ENCODE measurements around the gene GNL3L. TPM values are rescaled to one million over a fixed set of nuclear protein-coding genes. Genes with fewer than 3 reads are reported as not detected.
"Not testable (repeated sequence)": the region's sequence is repeated elsewhere in the genome, so short reads cannot be mapped to it uniquely, and the experiment has no call there.

The GNL3L gene
- total RNA-seq, 1 donor from 2014 or later: 43.7 TPM

- no peaks in the 10 kb centered on the region for H3K4me1 Mint-ChIP-seq (ENCODE audit: low read depth)
- H3K27ac Mint-ChIP-seq: no peak overlapping the region
- DNase-seq (ENCODE audit: low spot score, unreplicated experiment): no peak
- H3K36me3 Mint-ChIP-seq (ENCODE audit: insufficient read depth): peaks cover 15% of the 10 kb centered on the region
- peaks cover 11% of the 10 kb centered on the region for H3K9me3 Mint-ChIP-seq (ENCODE audit: low read depth)
- no peaks in the 10 kb centered on the region for H3K27me3 Mint-ChIP-seq
- no peak overlapping the region for H3K4me3 Mint-ChIP-seq (ENCODE audit: low read depth)
- no peak for TF ChIP-seq CTCF (IDR thresholded peaks at IDR 0.05; ENCODE audit: unreplicated experiment)
Observed at GRCh38 chrX:54560411-54560810, 30.4 kb downstream of the GNL3L start.

GRCh38 chrX:54561622-54562021 is 31.6 kb downstream of the GNL3L start:
- no peaks in the 10 kb centered on the region for H3K4me1 Mint-ChIP-seq (ENCODE audit: low read depth)
- TF ChIP-seq CTCF (IDR thresholded peaks at IDR 0.05; ENCODE audit: unreplicated experiment): no peak
- H3K27ac Mint-ChIP-seq: no peak overlapping the region
- H3K27me3 Mint-ChIP-seq: no peaks in the 10 kb centered on the region
- H3K9me3 Mint-ChIP-seq (ENCODE audit: low read depth): peaks cover 6% of the 10 kb centered on the region
- peaks cover 9% of the 10 kb centered on the region for H3K36me3 Mint-ChIP-seq (ENCODE audit: insufficient read depth)
- no peak for DNase-seq (ENCODE audit: low spot score, unreplicated experiment)
- H3K4me3 Mint-ChIP-seq (ENCODE audit: low read depth): no peak overlapping the region

- DNase-seq (ENCODE audit: low spot score, unreplicated experiment): no peak
- TF ChIP-seq CTCF (IDR thresholded peaks at IDR 0.05; ENCODE audit: unreplicated experiment): no peak
- H3K27ac Mint-ChIP-seq: no peak overlapping the region
- no peak overlapping the region for H3K4me3 Mint-ChIP-seq (ENCODE audit: low read depth)
- peaks cover 22% of the 10 kb centered on the region for H3K36me3 Mint-ChIP-seq (ENCODE audit: insufficient read depth)
- H3K4me1 Mint-ChIP-seq (ENCODE audit: low read depth): no peaks in the 10 kb centered on the region
- H3K9me3 Mint-ChIP-seq (ENCODE audit: low read depth): peaks cover 14% of the 10 kb centered on the region
- H3K27me3 Mint-ChIP-seq: no peaks in the 10 kb centered on the region
Observed at GRCh38 chrX:54564936-54565335, 34.9 kb downstream of the GNL3L start.

- peaks cover 26% of the 10 kb centered on the region for H3K36me3 Mint-ChIP-seq (ENCODE audit: insufficient read depth)
- peaks cover 29% of the 10 kb centered on the region for H3K9me3 Mint-ChIP-seq (ENCODE audit: low read depth)
- no peak overlapping the region for H3K4me3 Mint-ChIP-seq (ENCODE audit: low read depth)
- no peaks in the 10 kb centered on the region for H3K4me1 Mint-ChIP-seq (ENCODE audit: low read depth)
- TF ChIP-seq CTCF (IDR thresholded peaks at IDR 0.05; ENCODE audit: unreplicated experiment): no peak
- H3K27ac Mint-ChIP-seq: no peak overlapping the region
- H3K27me3 Mint-ChIP-seq: no peaks in the 10 kb centered on the region
- no peak for DNase-seq (ENCODE audit: low spot score, unreplicated experiment)
Observed at GRCh38 chrX:54570332-54570731, 40.3 kb downstream of the GNL3L start.

- not testable (repeated sequence) for DNase-seq (ENCODE audit: low spot score, unreplicated experiment); H3K27ac Mint-ChIP-seq; H3K4me1 Mint-ChIP-seq (ENCODE audit: low read depth); H3K4me3 Mint-ChIP-seq (ENCODE audit: low read depth); H3K27me3 Mint-ChIP-seq
- H3K9me3 Mint-ChIP-seq (ENCODE audit: low read depth): peaks cover 35% of the 10 kb centered on the region
- peaks cover 31% of the 10 kb centered on the region for H3K36me3 Mint-ChIP-seq (ENCODE audit: insufficient read depth)
Observed at GRCh38 chrX:54572641-54573040, 42.6 kb downstream of the GNL3L start.

- Mint-ChIP-seq H3K4me1 (ENCODE audit: low read depth) (no peaks in the 10 kb centered on the region), H3K27ac (no peak overlapping the region), H3K4me3 (ENCODE audit: low read depth) (no peak overlapping the region), H3K27me3 (no peaks in the 10 kb centered on the region), H3K9me3 (ENCODE audit: low read depth) (peaks cover 40% of the 10 kb centered on the region), H3K36me3 (ENCODE audit: insufficient read depth) (peaks cover 6% of the 10 kb centered on the region)
- no peak for TF ChIP-seq CTCF (IDR thresholded peaks at IDR 0.05; ENCODE audit: unreplicated experiment)
- no peak for DNase-seq (ENCODE audit: low spot score, unreplicated experiment)
Observed at GRCh38 chrX:54597728-54598127, 67.7 kb downstream of the GNL3L start.
